Kidney epithelial cell (primary cell): Measurements from ENCODE around the gene MYD88. TPM values are rescaled to one million over a fixed set of nuclear protein-coding genes. Genes with fewer than 3 reads are reported as not detected.

ENCODE experiments used
- DNase-seq: peaks from one replicate; pipeline ENCODE4 v3.0.0-alpha.2; 2010; ENCODE audit warnings: low read depth
- H3K27me3 ChIP-seq: 2 replicates; pipeline ENCODE4 v1.6.0; 2011; ENCODE audit warnings: low read length; ENCODE audit not compliant: control insufficient read depth, insufficient read depth
- H3K36me3 ChIP-seq: 2 replicates; pipeline ENCODE4 v1.5.1; 2011; ENCODE audit warnings: low read length; ENCODE audit not compliant: control insufficient read depth, insufficient read depth
- H3K4me3 ChIP-seq: 2 replicates; pipeline ENCODE4 v1.5.1; 2011; ENCODE audit warnings: low read depth, mild to moderate bottlenecking, control low read depth, low read length
- CTCF ChIP-seq: IDR thresholded peaks from 2 replicates; pipeline ENCODE4 v1.5.1; 2011; ENCODE audit warnings: mild to moderate bottlenecking, moderate library complexity, low read length, control low read depth, inconsistent platforms; ENCODE audit not compliant: insufficient read depth, poor library complexity, severe bottlenecking
- total RNA-seq: library from RNA; depleted of rRNA; stranded (reverse); fragments of >200 nt; gene quantifications from 2 replicates; pipeline ENCODE4 v1.2.3, GENCODE V29; 2015

Gene MYD88
- total RNA-seq, 1 donor from 2014 or later, result 36.5 TPM

- TF ChIP-seq CTCF, result no peak
- peaks cover 7% of the 10 kb centered on the region for H3K27me3 ChIP-seq
- no peak overlapping the region for H3K4me3 ChIP-seq
Observed at GRCh38 chr3:38118421-38119247, 19.8 kb upstream of the MYD88 start.

GRCh38 chr3:38119248-38119544, 19.3 kb upstream of the MYD88 start:
- no peak for TF ChIP-seq CTCF
- peaks cover 7% of the 10 kb centered on the region for H3K27me3 ChIP-seq
- H3K36me3 ChIP-seq, result no peaks in the 10 kb centered on the region
- DNase-seq, result no peak
- H3K4me3 ChIP-seq, result no peak overlapping the region

More at GRCh38 chr3:38118421-38119247, 19.8 kb upstream of the MYD88 start:
- H3K36me3 ChIP-seq, result no peaks in the 10 kb centered on the region
- DNase-seq, result no peak

GRCh38 chr3:38119821-38120692, 18.4 kb upstream of the MYD88 start:
- no peak for TF ChIP-seq CTCF
- H3K27me3 ChIP-seq, result peaks cover 7% of the 10 kb centered on the region
- no peaks in the 10 kb centered on the region for H3K36me3 ChIP-seq
- H3K4me3 ChIP-seq, result no peak overlapping the region
- no peak for DNase-seq

GRCh38 chr3:38120693-38121450, 17.6 kb upstream of the MYD88 start:
- Histone ChIP-seq H3K27me3 (peaks cover 2% of the 10 kb centered on the region), H3K36me3 (peaks cover 1% of the 10 kb centered on the region), H3K4me3 (no peak overlapping the region)
- no peak for DNase-seq
- no peak for TF ChIP-seq CTCF

- no peaks in the 10 kb centered on the region for H3K27me3 ChIP-seq
- H3K4me3 ChIP-seq, result no peak overlapping the region
- TF ChIP-seq CTCF, result no peak
- H3K36me3 ChIP-seq, result peaks cover 1% of the 10 kb centered on the region
- no peak for DNase-seq
Observed at GRCh38 chr3:38121451-38121831, 17.0 kb upstream of the MYD88 start.
